NCI-H128 (cell line): ENCODE measurements around the gene SNX17.

ENCODE experiments used
- DNase-seq: peaks from one replicate; lab custom pipeline; 2025; ENCODE audit not compliant: unreplicated experiment; lab: John Stamatoyannopoulos, UW

Gene SNX17

DNA sequence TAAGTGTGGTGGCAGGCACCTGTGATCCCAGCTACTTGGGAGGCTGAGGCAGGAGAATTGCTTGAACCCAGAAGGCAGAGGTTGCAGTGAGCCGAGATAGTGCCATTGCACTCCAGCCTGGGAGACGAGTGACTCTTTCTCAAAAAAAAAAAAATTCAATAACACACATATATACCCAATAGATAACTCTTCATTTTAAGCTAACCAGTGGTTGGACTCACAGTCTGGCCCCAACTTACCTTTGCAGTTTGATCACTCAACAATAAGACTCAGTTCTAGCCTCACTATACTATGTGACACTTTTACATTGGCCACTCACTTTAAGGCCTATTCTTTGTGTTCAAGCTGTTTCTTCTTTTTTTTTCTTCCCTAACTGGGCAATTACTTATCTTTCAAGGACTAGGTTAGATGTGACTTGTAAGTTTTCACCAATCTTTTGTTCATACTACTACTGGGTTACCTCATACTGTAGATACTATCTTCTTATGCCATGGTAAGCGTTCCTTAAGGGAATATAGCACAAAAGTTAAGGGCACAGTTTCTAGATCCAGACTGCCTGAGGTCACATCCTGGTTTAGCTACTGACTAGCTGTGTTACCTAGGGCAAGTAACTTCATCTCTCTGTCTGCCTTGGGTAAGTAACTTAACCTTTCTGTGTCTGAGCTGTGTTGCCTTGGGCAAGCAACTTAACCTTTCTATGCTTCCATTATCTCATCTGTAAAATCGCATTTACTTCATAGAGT, 7.6 kb upstream of the SNX17 start:
- DNase-seq = no peak

DNA sequence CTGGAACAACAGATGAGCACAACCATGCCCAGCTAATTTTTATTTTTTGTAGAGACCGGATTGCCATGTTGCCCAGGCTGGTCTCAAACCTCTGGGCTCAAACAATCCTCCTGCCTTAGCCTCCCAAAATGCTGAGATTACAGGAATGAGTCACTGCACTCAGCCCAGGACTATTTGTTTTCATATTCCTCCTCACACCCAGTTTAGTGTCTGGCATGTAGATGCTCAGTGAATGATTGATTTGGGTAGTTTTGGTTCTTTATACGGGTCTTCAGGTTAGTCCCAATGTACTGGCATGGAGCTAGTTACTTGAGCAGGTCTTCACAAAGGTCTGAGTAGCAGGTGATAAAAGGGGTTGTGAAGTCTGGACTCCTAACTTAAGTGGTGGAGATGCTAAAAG, 6.5 kb upstream of the SNX17 start:
- no peak for DNase-seq

DNA sequence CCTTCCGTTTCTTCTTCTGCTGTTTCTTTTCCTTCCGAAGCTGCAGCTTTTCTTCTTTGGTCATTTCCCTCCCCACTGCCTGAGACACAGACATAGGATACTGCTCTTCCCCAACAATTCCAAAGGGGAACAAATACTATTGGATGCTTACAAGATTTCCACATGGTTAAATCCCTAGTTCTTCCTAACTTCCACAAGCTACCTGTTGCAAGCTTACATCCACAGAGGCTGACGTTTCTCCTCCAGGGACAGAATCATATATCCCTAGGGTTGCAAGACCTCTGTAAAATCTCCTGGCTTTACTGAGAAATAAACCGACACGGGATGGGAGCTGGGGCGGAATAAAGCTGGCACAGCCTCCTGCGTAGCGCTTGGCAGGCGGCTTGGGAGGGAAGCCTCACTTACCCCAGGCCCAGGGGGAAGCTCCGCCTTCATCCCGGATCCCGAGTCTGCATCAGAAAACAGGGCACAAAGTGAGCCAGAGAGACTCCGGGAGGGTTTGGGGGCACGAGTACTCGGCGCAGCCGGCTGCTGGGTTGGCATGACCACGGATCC, 868 bp upstream of the SNX17 start:
- peak; percentile 19 for DNase-seq

DNA sequence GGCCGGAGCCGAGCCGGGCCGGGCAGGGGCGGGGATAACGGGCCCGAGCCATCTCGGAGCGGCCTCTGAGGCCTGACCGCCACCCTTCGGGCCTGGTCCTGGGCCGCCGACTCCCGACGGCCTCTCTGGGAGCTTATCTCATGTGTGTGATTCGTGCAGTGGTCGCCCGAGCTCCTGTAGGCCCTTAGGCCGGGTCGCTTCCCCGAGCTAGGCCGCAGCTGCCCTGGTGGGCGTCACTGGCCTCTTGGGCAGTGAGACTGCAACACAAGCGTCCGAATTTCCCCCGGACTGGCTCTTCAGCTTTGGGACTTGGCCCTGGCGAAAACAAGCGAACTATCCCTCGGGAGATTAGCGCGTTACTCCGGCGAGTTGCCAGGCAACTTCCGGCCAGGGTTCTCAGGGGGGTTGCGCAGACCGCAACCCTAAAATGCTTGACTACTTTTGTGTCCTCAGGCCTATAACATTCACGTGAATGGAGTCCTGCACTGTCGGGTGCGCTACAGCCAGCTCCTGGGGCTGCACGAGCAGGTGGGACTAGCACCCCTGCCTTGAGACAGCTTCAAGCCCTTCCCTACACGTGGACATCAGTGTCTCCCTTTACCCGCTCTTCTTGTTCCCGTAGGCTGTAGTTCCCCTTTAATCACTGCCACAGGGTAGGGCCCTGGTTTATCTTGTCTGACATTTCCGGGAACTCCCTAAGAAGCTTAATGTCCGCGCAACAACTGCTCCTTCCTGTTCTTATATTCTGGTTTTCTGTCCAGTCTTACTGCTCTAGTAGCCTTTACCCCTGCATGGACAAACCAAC, 602 bp downstream of the SNX17 start:
- no peak for DNase-seq

- DNase-seq = no peak
Observed at GRCh38 chr2:27372937-27373336, 2.5 kb downstream of the SNX17 start.

DNA sequence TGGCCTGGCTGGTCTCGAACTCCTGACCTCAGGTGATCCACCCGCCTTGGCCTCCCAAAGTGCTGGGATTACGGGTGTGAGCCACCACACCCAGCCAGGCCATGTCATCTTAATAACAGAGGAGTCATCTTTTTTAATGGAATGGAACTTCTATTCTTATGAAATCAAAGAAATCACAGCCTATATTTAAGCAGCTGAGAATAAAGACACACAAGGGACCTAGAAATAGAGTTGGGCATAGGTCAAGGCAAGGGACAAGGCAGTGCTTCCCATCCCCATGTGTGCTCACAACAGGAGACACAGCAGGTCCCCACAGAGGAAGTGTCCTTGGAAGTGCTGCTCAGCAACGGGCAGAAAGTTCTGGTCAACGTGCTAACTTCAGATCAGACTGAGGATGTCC, 3.2 kb downstream of the SNX17 start:
- DNase-seq = no peak

- no peak for DNase-seq
Observed at GRCh38 chr2:27375513-27376099, 5.2 kb downstream of the SNX17 start.

GRCh38 chr2:27376151-27376865, 5.9 kb downstream of the SNX17 start:
- DNase-seq = no peak

- DNase-seq = no peak
Observed at GRCh38 chr2:27376866-27377617, 6.6 kb downstream of the SNX17 start.

GRCh38 chr2:27377618-27378095, 7.2 kb downstream of the SNX17 start:
- DNase-seq = no peak

DNA sequence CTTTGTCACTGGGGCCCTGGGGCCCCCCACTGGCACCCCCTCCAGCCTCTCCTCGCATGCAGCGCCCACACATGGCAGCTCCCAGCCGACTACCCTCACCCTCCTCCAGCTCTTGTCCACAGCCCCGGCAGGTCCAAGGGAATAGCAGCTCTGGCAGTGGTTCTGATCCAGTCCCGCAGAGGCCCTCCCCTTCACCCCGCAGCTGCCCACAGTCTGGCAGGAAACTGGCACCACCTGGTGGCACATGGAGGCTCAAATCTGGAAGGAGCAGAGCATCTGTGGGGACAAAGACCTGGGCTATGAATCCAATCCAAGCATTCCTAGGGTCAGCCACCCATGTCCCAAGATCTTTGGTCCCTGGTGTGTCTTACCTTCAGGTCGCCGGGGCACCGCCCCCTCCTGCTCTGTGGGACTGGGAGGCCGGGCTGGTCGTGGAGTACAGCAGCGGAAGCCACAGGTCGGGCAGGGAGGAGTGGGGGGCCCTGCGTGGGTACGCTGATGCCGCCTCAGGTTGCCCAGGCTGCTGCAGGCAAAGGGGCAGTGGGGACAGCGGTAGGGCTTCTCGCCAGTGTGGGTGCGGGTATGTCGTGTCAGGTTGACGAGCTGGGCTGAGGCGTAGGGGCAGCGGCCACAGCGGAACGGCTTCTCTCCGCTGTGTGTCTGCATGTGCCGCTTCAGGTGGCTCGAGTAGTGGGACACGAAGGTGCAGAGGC, 7.8 kb downstream of the SNX17 start:
- DNase-seq = no peak

DNA sequence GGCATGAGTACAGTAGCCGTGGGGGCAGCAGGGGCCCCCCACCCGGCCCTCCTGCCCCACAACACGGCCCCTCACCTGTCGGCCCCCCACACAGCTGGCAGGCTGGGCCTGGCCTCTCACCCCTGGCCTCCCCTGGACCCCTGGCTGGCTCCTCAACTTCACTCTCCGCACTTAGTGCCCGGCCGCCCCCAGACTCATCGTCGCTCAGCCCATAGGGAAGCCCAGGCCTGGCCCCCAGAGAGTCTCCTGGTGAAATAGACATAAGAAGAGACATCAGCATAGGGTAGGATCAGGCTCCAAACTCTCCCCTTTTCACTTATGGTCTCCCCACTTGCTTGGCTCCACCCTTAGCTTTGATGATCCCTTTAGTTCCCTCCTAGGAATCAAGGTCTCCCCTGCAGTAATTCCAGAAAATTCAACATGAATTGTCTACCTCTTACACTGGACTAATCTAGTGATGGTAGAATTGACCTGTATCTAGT, 8.4 kb downstream of the SNX17 start:
- no peak for DNase-seq

DNA sequence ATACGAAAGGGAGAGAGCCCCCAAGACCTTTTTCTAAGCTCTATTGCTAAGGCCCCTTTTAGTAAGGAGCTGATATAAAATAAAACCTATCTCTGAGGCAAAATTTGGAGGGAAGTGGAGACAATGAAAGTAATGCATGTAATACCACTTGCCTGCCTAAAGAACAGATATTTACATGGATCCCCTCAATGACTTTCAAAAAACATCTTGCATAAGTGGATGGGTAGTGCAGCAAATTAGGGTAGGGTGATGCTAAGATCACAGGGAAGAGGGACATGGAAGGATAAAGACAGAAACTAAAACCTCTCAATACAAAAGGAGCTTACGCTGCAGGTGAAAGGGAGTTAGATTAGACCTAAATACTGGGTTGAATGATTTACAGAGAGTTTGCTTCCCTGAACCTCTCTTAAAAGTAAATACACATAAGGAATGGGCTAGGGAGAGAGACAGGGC, 9.0 kb downstream of the SNX17 start:
- no peak for DNase-seq

DNA sequence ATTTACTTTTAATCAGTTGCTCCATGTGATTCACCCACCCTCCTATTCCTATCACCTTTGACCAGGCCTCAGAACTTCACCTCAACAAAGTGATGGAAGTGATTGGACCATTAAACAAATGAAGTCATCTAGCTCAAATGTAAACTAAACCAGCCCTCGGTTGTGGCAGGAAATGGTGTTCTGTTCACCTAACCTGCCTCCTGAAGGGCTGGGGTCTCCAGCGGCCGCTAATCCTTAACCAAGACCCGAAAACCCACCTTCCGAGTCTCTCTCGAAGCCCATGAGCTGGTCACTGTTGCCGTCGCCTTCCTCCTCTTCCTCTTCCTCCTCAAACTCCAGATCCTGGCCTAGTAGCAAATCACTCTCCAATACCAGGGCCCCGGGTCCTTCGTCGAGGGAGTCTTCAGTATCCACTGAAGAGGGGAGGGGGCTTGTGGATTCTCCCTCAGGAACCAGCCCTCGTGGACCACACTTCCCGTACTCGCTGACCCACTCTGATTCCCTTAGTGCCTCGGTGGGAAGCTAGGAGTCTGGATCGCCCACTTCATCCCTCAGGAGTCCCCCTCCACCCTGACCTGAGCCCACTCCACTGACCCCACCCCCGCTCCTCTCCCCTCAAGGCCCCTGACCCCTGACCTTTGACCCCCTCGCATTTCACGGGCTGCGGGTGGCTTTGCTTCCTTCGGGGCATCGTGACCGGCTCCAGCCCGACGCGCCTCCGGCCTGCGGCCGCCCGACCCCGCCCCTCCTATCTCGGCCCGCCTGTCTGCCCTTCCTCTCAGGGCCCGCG, 9.6 kb downstream of the SNX17 start:
- no peak for DNase-seq

DNA sequence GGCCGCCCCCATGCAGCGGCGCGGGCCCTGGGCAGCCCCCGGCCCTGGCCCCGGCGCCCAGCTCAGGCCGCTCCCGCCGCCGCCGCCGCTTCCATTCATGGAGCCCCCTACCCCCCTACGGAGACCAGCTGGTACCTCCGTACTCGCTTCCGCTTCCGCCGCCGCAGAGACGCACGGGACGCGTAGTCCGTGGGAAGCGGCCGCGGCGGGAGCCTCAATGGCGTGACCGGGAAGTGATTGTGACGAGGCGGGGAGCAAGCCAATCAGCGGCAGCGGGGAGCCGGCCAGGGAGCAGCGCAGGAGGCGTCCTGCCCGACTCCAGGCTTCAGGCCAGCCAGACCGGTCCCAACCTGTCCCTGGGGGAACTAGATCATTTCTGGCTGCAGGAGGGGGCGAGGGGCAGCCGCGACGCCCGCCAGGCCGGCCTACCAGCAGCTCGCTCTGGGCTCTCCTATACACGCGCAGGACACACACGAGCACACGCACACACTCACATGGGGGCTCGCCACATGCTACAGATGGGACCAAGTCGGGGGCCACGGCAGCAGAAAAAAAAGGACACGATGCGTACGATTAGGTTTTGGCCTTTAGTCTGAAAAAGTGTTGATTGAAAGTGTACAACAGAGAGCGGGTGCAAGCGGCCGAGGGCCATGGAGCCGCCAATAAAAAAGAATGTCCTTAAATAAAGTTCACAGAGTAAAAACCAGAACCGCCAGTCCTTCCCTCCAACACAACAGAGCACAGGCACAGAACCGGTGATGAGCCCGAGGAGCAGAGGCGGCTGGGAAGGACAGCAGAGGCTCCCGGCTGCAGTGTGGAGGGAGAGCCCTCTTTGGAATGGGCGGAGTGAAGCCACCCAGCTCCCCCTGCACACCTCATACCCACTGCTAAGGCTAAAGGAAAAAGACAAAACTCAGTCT, 10.5 kb downstream of the SNX17 start, which contains the start of gene ZNF513:
Gene ZNF513, minus strand, starts transcription at position 109 of the 920 bp plus-strand sequence. CDS start 208 bp downstream, outside the sequence.
- DNase-seq = peak; percentile 86

- no peak for DNase-seq
Observed at GRCh38 chr2:27381577-27382181, 11.3 kb downstream of the SNX17 start.
